Kidney (tissue), 14 donors: ENCODE results near the gene SLC25A21. TPM values are rescaled to one million over a fixed set of nuclear protein-coding genes. Genes with fewer than 3 reads are reported as not detected.

Experiments
- DNase-seq, 5 donors: peaks; one replicate each; pipeline ENCODE4 v3.0.0-alpha.2; 2013 to 2020
- FAIRE-seq: peaks from 2 replicates; lab custom pipeline; 2012; peaks lifted over from hg19 to GRCh38; lab: Jason Lieb, UNC
- H3K27ac ChIP-seq, 2 donors: one replicate each; pipeline ENCODE4 v1.7.0; 2013; ENCODE audit warnings: low read depth in 2 of 2, low read length in 2 of 2, inconsistent platforms in 1 of 2
- H3K27me3 ChIP-seq: one replicate; pipeline ENCODE4 v1.7.1; 2013; ENCODE audit warnings: low read length, inconsistent platforms; ENCODE audit not compliant: control insufficient read depth, insufficient read depth
- H3K36me3 ChIP-seq, 3 donors: one replicate each; pipeline versions ENCODE4 v1.7.0 to v1.7.1; 2013; ENCODE audit warnings: low read length in 3 of 3, control low read depth in 1 of 3, inconsistent platforms in 1 of 3; ENCODE audit not compliant: insufficient read depth in 3 of 3, control insufficient read depth in 2 of 3
- H3K4me1 ChIP-seq, 3 donors: one replicate each; pipeline versions ENCODE4 v1.7.0 to v1.7.1; 2013; ENCODE audit warnings: low read length in 3 of 3, inconsistent platforms in 1 of 3, low read depth in 1 of 3; ENCODE audit not compliant: control insufficient read depth in 2 of 3, insufficient read depth in 2 of 3
- H3K4me3 ChIP-seq, 3 donors: one replicate each; pipeline versions ENCODE4 v1.7.0 to v1.8.1; 2013; ENCODE audit warnings: low read length in 3 of 3, control low read depth in 1 of 3, inconsistent platforms in 1 of 3
- H3K9ac ChIP-seq, 3 donors: one replicate each; pipeline versions ENCODE4 v1.7.0 to v1.7.1; 2013; ENCODE audit warnings: low read length in 3 of 3, control low read depth in 1 of 3, inconsistent platforms in 1 of 3
- H3K9me3 ChIP-seq, 3 donors: one replicate each; pipeline versions ENCODE4 v1.7.0 to v1.7.1; 2013; ENCODE audit warnings: low read length in 3 of 3, control low read depth in 1 of 3, inconsistent platforms in 1 of 3; ENCODE audit not compliant: control insufficient read depth in 2 of 3, insufficient read depth in 1 of 3
- CTCF ChIP-seq: IDR thresholded peaks from 3 replicates; pipeline ENCODE4 v1.5.1; 2012; ENCODE audit warnings: mild to moderate bottlenecking, moderate library complexity, borderline replicate concordance; ENCODE audit not compliant: insufficient read depth; ENCODE audit errors: extremely low read depth
- intact Hi-C: fragments of 100-400 bp; cut with DNase I; formaldehyde crosslinking; loops from one replicate; pipeline ENCODE4 v1.11.1; 2022
- polyA plus RNA-seq: library from polyadenylated mRNA; stranded (reverse); fragments of 350-450 nt; fragmentation: Illumina TruSeq; extraction: RNeasy Lipid Tissue Mini Kit (QIAGEN cat#74804); gene quantifications from one replicate; pipeline ENCODE4 v1.2.3, GENCODE V29; 2014; ENCODE audit warnings: low read depth, low replicate concordance; ENCODE audit not compliant: insufficient read depth
- total RNA-seq: library from RNA; stranded (reverse); fragmentation: NEBNext Ultra II Directional; extraction: Animal tissue kit (Norgen Biotek cat#: 25700); gene quantifications from one replicate; pipeline ENCODE4 v1.2.1, GENCODE V29; 2021
- donor health status: control.
- donor health status: control.
- donor health status: control.
- donor health status: control.
- donor health status: control.
- donor health status: DM: yes; HTN: yes; CAD: no.
- donor health status: Normal renal cell carcinoma (clear cell type).

Gene SLC25A21
- total and polyA plus RNA-seq, 2 donors from 2014 or later = 1.3 to 1.4 TPM

DNA sequence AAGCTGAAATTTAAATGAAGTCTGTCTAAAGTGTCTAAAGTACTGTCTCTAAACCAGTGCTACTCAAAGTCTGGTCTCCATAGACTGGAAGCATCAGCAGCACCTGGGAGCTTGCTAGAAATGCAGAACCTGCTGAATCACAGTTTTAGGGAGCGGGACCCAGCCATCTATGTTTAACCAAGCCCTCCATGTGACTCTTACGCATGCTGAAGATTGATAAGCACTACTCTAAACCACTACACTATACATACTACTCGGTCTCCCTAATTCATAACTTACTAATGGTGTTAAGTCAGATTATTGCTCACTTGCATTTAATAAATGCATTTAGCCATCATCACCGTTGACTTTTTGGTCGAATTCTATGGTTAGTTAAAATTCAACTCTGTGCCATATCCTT is 88.8 kb downstream of the SLC25A21 start:
- TF ChIP-seq CTCF = no peak
- Histone ChIP-seq H3K9ac (no peak overlapping the region), H3K4me3 (no peak overlapping the region), H3K4me1 (no peaks in the 10 kb centered on the region), H3K27ac (no peak overlapping the region), H3K36me3 (no peaks in the 10 kb centered on the region), H3K27me3 (no peaks in the 10 kb centered on the region), H3K9me3 (no peaks in the 10 kb centered on the region)
- intact Hi-C loops = no loop called here
- DNase-seq (no peak), FAIRE-seq (no peak)

- Histone ChIP-seq H3K9ac (no peak overlapping the region), H3K27me3 (no peaks in the 10 kb centered on the region), H3K4me3 (no peak overlapping the region), H3K4me1 (no peaks in the 10 kb centered on the region), H3K27ac (no peak overlapping the region), H3K36me3 (no peaks in the 10 kb centered on the region), H3K9me3 (no peaks in the 10 kb centered on the region)
- TF ChIP-seq CTCF = no peak
- no peak for FAIRE-seq
- intact Hi-C loops = no loop called here
- no peak for DNase-seq
Observed at GRCh38 chr14:37082449-37082848, 90.0 kb downstream of the SLC25A21 start.

- no peak for FAIRE-seq
- no peaks in the 10 kb centered on the region for H3K27me3 ChIP-seq
Observed at GRCh38 chr14:37081856-37082255, 90.5 kb downstream of the SLC25A21 start.

More at GRCh38 chr14:37081856-37082255, 90.5 kb downstream of the SLC25A21 start:
- H3K4me3 ChIP-seq = no peak overlapping the region
- H3K9me3 ChIP-seq = no peaks in the 10 kb centered on the region
- no peak overlapping the region for H3K27ac ChIP-seq
- no peak for DNase-seq
- no peak for TF ChIP-seq CTCF
- intact Hi-C loops = no loop called here
- no peak overlapping the region for H3K9ac ChIP-seq
- no peaks in the 10 kb centered on the region for H3K4me1 ChIP-seq
- H3K36me3 ChIP-seq = no peaks in the 10 kb centered on the region
